ENCODE data around the gene FRMD6. TPM values are rescaled to one million over a fixed set of nuclear protein-coding genes. Genes with fewer than 3 reads are reported as not detected.

Gene FRMD6
- total RNA-seq, 1 donor from 2014 or later: 136 TPM

GRCh38 chr14:51774209-51774608 is 122.5 kb downstream of the FRMD6 start:
- Histone ChIP-seq H3K4me3 (ENCODE audit: low read depth, low read length) (no peak overlapping the region), H3K27me3 (ENCODE audit: control insufficient read depth, insufficient read depth, low read length) (no peaks in the 10 kb centered on the region), H3K36me3 (ENCODE audit: control insufficient read depth, insufficient read depth, low read length) (no peaks in the 10 kb centered on the region)
- no peak for FAIRE-seq
- DNase-seq (ENCODE audit: low read depth): no peak
- TF ChIP-seq, protein P1, sequence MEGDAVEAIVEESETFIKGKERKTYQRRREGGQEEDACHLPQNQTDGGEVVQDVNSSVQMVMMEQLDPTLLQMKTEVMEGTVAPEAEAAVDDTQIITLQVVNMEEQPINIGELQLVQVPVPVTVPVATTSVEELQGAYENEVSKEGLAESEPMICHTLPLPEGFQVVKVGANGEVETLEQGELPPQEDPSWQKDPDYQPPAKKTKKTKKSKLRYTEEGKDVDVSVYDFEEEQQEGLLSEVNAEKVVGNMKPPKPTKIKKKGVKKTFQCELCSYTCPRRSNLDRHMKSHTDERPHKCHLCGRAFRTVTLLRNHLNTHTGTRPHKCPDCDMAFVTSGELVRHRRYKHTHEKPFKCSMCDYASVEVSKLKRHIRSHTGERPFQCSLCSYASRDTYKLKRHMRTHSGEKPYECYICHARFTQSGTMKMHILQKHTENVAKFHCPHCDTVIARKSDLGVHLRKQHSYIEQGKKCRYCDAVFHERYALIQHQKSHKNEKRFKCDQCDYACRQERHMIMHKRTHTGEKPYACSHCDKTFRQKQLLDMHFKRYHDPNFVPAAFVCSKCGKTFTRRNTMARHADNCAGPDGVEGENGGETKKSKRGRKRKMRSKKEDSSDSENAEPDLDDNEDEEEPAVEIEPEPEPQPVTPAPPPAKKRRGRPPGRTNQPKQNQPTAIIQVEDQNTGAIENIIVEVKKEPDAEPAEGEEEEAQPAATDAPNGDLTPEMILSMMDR (IDR thresholded peaks at IDR 0.05; ENCODE audit: insufficient read depth, low read length, severe bottlenecking): no peak

DNA sequence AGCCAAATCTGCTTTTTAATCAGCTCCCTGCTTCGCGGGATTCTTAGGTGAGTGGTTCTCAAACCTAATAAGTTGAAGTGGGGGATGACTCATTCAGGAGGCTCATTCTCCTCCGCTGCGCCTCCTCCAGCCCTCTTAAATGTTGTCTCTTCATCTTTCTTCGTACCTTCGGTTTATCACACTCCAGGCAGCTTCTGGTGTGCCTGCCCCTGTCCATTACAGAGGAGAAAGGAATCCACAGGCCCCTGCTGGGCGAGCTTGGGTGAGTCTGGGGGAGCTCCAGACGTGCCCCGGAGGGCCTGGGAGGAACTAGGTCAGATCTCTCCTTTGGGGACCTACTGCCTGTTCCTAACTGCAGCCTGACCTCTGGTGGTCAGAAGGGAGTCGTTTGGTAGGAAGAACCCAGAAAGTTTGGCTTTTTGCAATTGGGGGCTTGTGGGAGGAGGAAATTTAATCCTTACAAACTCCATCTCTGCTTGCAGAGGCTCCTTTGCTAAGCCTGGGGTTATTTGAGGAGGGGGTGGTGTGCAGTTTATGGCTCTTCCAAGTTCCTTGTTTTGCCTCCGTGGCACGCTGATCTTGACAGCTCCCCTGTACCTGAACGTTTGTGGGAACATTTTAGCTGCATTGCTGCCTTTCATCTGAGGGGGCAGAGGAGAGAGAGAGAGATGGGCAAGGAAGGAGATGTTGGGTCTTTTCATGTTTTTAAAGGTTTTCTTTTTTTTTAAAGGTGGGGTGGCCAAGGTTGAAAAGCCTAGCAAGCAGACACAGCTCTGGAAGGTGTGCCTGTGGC is 124.6 kb downstream of the FRMD6 start:
- peak; percentile 63 for DNase-seq (ENCODE audit: low read depth)
- H3K27me3 ChIP-seq (ENCODE audit: control insufficient read depth, insufficient read depth, low read length): no peaks in the 10 kb centered on the region
- FAIRE-seq: no peak
- peak overlapping the region; percentile 21 for H3K4me3 ChIP-seq (ENCODE audit: low read depth, low read length)
- H3K36me3 ChIP-seq (ENCODE audit: control insufficient read depth, insufficient read depth, low read length): no peaks in the 10 kb centered on the region
- TF ChIP-seq, protein P1 (IDR thresholded peaks at IDR 0.05; ENCODE audit: insufficient read depth, low read length, severe bottlenecking): peak; percentile 77

DNA sequence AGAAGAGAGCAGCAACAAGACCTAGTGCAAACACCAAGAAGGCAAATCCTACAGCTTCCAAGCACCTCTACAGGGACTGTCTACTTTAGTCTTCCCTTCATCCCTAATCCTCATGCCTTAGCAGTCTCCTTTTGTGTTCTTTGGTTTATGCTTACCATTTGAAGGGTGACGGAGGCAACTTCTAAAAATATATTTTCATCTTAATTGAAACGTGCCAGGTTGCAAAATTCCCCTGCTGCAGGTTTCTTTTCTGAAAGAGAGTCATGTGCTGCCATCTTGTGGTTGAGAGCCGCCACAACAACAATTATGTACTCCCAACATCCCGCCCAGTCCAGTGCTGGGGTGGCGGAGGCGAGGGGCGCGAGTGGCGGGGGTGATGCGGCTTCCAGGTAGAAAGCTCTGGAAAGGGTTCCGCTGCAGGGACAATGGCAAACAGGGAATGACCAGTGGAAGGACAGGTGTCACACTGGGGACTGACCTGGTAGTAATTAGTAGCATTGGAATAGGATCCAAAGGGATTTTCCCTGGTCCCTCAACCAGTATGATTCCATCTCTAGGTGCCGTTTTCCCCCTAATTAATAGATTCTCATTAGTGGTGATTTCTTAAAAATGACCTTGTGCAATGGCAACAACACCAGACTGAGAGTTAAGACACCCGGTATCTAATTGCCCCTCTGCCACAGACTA is 128.4 kb downstream of the FRMD6 start:
- Histone ChIP-seq H3K27me3 (ENCODE audit: control insufficient read depth, insufficient read depth, low read length) (no peaks in the 10 kb centered on the region), H3K4me3 (ENCODE audit: low read depth, low read length) (no peak overlapping the region), H3K36me3 (ENCODE audit: control insufficient read depth, insufficient read depth, low read length) (no peaks in the 10 kb centered on the region)
- TF ChIP-seq, protein P1 (IDR thresholded peaks at IDR 0.05; ENCODE audit: insufficient read depth, low read length, severe bottlenecking): peak; percentile 69
- FAIRE-seq (no peak), DNase-seq (ENCODE audit: low read depth) (peak; percentile 53)

Other genes with a start within 250 kb of the FRMD6 start
- gene GNG2, start 208.7 kb downstream of the FRMD6 start, total RNA-seq: not detected in 2 replicates

Measured in bronchial epithelial cell (primary cell).